ENCODE data around the gene SNHG17. TPM values are rescaled to one million over a fixed set of nuclear protein-coding genes. Genes with fewer than 3 reads are reported as not detected.
"Not testable (repeated sequence)": the region's sequence is repeated elsewhere in the genome, so short reads cannot be mapped to it uniquely, and the experiment has no call there.

The SNHG17 gene
- total RNA-seq, 6 experiments from 2014 or later, result 29.6 to 45.4 (median 32.0) TPM

- peaks cover 8% of the 10 kb centered on the region; the same call in 1 of the 2 replicates for H3K4me1 Mint-ChIP-seq (ENCODE audit: low read depth)
- no peak overlapping the region for H3K27ac Mint-ChIP-seq
- H3K4me3 Mint-ChIP-seq, result no peak overlapping the region
- H3K27me3 Mint-ChIP-seq (ENCODE audit: insufficient read depth), result peaks cover 19% of the 10 kb centered on the region
- H3K36me3 Mint-ChIP-seq (ENCODE audit: low read depth), result no peaks in the 10 kb centered on the region
- TF ChIP-seq, protein P1, sequence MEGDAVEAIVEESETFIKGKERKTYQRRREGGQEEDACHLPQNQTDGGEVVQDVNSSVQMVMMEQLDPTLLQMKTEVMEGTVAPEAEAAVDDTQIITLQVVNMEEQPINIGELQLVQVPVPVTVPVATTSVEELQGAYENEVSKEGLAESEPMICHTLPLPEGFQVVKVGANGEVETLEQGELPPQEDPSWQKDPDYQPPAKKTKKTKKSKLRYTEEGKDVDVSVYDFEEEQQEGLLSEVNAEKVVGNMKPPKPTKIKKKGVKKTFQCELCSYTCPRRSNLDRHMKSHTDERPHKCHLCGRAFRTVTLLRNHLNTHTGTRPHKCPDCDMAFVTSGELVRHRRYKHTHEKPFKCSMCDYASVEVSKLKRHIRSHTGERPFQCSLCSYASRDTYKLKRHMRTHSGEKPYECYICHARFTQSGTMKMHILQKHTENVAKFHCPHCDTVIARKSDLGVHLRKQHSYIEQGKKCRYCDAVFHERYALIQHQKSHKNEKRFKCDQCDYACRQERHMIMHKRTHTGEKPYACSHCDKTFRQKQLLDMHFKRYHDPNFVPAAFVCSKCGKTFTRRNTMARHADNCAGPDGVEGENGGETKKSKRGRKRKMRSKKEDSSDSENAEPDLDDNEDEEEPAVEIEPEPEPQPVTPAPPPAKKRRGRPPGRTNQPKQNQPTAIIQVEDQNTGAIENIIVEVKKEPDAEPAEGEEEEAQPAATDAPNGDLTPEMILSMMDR (IDR thresholded peaks at IDR 0.05), result no peak
- no peak for DNase-seq
- no peaks in the 10 kb centered on the region for H3K9me3 Mint-ChIP-seq
These were observed 42.8 kb downstream of the SNHG17 start for GRCh38 chr20:38392356-38392755.

- Mint-ChIP-seq H3K9me3 (no peaks in the 10 kb centered on the region), H3K4me3 (no peak overlapping the region), H3K27ac (no peak overlapping the region), H3K36me3 (ENCODE audit: low read depth) (no peaks in the 10 kb centered on the region), H3K4me1 (ENCODE audit: low read depth) (no peaks in the 10 kb centered on the region), H3K27me3 (ENCODE audit: insufficient read depth) (peaks cover 27% of the 10 kb centered on the region)
- DNase-seq, result no peak
- TF ChIP-seq, protein P1 (IDR thresholded peaks at IDR 0.05), result no peak; the same call in 1 of the 2 replicates
These were observed 47.2 kb downstream of the SNHG17 start for GRCh38 chr20:38387953-38388352.

DNA sequence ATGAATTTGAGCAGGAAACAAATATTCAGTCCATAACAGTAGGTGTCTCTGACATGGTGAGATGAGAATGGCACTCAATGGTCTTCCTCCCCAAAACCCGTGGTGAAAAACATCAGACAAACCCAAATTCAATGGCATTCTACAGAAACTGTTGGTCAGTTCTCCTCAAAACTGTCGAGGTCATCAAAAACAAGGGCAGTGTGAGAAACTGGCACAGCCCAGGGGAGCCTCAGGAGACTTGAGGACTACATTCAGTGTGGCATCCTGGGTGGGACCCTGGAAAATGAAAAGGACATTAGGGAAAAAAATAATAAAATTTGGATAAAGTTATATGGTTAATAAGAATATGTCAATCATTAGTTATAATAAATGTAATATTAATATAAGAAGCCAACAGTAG is 48.3 kb downstream of the SNHG17 start:
- Mint-ChIP-seq H3K27ac (no peak overlapping the region), H3K36me3 (ENCODE audit: low read depth) (no peaks in the 10 kb centered on the region), H3K4me1 (ENCODE audit: low read depth) (no peaks in the 10 kb centered on the region), H3K9me3 (no peaks in the 10 kb centered on the region), H3K4me3 (no peak overlapping the region), H3K27me3 (ENCODE audit: insufficient read depth) (peaks cover 30% of the 10 kb centered on the region)
- no peak for DNase-seq
- TF ChIP-seq, protein P1 (IDR thresholded peaks at IDR 0.05), result no peak

DNA sequence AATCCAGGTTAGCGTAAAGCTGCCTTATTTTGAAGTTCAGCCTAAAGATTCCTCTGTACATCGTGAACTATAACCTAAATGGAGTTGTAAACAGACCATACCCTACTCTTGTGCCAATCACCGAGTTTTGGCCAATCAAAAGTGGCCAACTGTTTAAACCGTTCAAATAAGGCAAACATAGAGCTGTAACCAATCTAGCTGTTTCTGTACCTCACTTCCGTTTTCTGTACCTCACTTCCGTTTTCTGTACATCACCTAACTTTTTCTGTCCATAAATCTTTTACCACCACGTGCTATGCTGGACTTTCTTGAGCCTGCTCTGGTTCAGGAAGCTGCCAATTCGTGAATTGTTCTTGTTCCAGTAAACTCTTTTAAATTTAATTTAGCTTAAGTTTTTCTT is 49.1 kb downstream of the SNHG17 start:
- no peaks in the 10 kb centered on the region for H3K9me3 Mint-ChIP-seq
- no peaks in the 10 kb centered on the region for H3K36me3 Mint-ChIP-seq (ENCODE audit: low read depth)
- no peaks in the 10 kb centered on the region for H3K4me1 Mint-ChIP-seq (ENCODE audit: low read depth)
- TF ChIP-seq, protein P1 (IDR thresholded peaks at IDR 0.05), result no peak
- no peak for DNase-seq
- H3K27ac Mint-ChIP-seq, result no peak overlapping the region
- H3K4me3 Mint-ChIP-seq, result no peak overlapping the region
- peaks cover 33% of the 10 kb centered on the region for H3K27me3 Mint-ChIP-seq (ENCODE audit: insufficient read depth)

DNA sequence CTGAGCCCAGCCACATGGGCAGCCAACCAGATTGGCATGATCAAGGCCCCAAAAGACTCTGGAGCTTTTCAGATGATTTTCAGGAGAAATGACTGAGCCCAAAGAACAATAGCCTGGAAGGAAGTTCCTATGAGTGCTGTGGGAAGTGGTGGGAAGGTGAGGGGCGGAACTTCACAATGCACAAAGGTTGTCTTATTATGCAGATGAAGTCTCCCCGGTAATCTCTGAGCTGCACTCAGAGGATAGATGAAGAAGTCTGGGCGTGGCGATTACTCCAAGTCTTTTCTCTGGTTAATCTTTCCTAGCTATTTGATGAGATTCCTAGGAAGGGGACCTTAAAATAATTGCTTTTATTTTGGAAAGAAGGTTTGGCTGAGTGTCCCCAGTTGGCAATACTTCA is 52.0 kb downstream of the SNHG17 start:
- Mint-ChIP-seq H3K27me3 (ENCODE audit: insufficient read depth) (peaks cover 32% of the 10 kb centered on the region), H3K4me3 (no peak overlapping the region), H3K36me3 (ENCODE audit: low read depth) (no peaks in the 10 kb centered on the region), H3K9me3 (no peaks in the 10 kb centered on the region), H3K4me1 (ENCODE audit: low read depth) (no peaks in the 10 kb centered on the region), H3K27ac (no peak overlapping the region)
- no peak for DNase-seq
- TF ChIP-seq, protein P1 (IDR thresholded peaks at IDR 0.05), result no peak

- DNase-seq; H3K9me3 Mint-ChIP-seq; H3K27ac Mint-ChIP-seq; H3K4me3 Mint-ChIP-seq; H3K4me1 Mint-ChIP-seq (ENCODE audit: low read depth); H3K36me3 Mint-ChIP-seq (ENCODE audit: low read depth): not testable (repeated sequence)
- H3K27me3 Mint-ChIP-seq (ENCODE audit: insufficient read depth), result peaks cover 44% of the 10 kb centered on the region
These were observed 57.3 kb downstream of the SNHG17 start for GRCh38 chr20:38377838-38378237.

Data from HFFc6 (cell line).